Measurements from ENCODE around the gene STMP1. TPM values are rescaled to one million over a fixed set of nuclear protein-coding genes. Genes with fewer than 3 reads are reported as not detected.
"Not testable (repeated sequence)": the region's sequence is repeated elsewhere in the genome, so short reads cannot be mapped to it uniquely, and the experiment has no call there.

Gene STMP1
- total RNA-seq, 1 experiment from 2014 or later: 77.0 TPM

- H4K20me1 ChIP-seq (ENCODE audit: insufficient read depth): 0 out of 2 replicates have a peak, but pooled peaks cover 8% of the 10 kb centered on the region
- no peak overlapping the region for H3K4me3 ChIP-seq
- no peak for DNase-seq
- no peaks in the 10 kb centered on the region for H3K27me3 ChIP-seq (ENCODE audit: insufficient read depth, low read depth)
- no peaks in the 10 kb centered on the region for H3K36me3 ChIP-seq (ENCODE audit: low read depth)
- H3K27ac ChIP-seq: no peak overlapping the region
- H2AFZ ChIP-seq: no peak overlapping the region
- no peaks in the 10 kb centered on the region for H3K9me3 ChIP-seq (ENCODE audit: insufficient read depth, low read depth)
- ChIA-PET CTCF (no interaction called here), POLR2A (ENCODE audit: unreplicated experiment) (no interaction called here)
- intact Hi-C loops (cut with micrococcal nuclease; ENCODE audit: unreplicated experiment): no loop called here
- H3K9me2 ChIP-seq (ENCODE audit: insufficient read depth): no peaks in the 10 kb centered on the region
- no peak overlapping the region for H3K4me2 ChIP-seq
- H3K4me1 ChIP-seq (replicated peaks; ENCODE audit: insufficient read depth): peaks cover 16% of the 10 kb centered on the region
- TF ChIP-seq, protein P1, sequence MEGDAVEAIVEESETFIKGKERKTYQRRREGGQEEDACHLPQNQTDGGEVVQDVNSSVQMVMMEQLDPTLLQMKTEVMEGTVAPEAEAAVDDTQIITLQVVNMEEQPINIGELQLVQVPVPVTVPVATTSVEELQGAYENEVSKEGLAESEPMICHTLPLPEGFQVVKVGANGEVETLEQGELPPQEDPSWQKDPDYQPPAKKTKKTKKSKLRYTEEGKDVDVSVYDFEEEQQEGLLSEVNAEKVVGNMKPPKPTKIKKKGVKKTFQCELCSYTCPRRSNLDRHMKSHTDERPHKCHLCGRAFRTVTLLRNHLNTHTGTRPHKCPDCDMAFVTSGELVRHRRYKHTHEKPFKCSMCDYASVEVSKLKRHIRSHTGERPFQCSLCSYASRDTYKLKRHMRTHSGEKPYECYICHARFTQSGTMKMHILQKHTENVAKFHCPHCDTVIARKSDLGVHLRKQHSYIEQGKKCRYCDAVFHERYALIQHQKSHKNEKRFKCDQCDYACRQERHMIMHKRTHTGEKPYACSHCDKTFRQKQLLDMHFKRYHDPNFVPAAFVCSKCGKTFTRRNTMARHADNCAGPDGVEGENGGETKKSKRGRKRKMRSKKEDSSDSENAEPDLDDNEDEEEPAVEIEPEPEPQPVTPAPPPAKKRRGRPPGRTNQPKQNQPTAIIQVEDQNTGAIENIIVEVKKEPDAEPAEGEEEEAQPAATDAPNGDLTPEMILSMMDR (conservative IDR thresholded peaks at IDR 0.05): no peak
- no peak for TF ChIP-seq EZH2 (IDR thresholded peaks at IDR 0.05; ENCODE audit: low read depth)
- no TSS peak for BruUV-seq (replicated peaks)
- peaks cover 87% of the 10 kb centered on the region for H3K79me2 ChIP-seq (ENCODE audit: low read depth)
- peaks cover 17% of the 10 kb centered on the region for H3F3A ChIP-seq (ENCODE audit: insufficient read depth, low read depth)
Observed at GRCh38 chr7:135666156-135666555, 3.8 kb downstream of the STMP1 start.

- intact Hi-C loops (cut with micrococcal nuclease; ENCODE audit: unreplicated experiment): no loop called here
- POLR2A ChIA-PET (ENCODE audit: unreplicated experiment): no interaction called here
- CTCF ChIA-PET: no interaction called here
- H3K4me1 ChIP-seq (replicated peaks; ENCODE audit: insufficient read depth): peaks cover 16% of the 10 kb centered on the region
- no peaks in the 10 kb centered on the region for H3K27me3 ChIP-seq (ENCODE audit: insufficient read depth, low read depth)
- peaks cover 11% of the 10 kb centered on the region for H3F3A ChIP-seq (ENCODE audit: insufficient read depth, low read depth)
- TF ChIP-seq EZH2 (IDR thresholded peaks at IDR 0.05; ENCODE audit: low read depth): no peak
- TF ChIP-seq, protein P1 (conservative IDR thresholded peaks at IDR 0.05): no peak
- no peaks in the 10 kb centered on the region for H3K9me3 ChIP-seq (ENCODE audit: insufficient read depth, low read depth)
- no peaks in the 10 kb centered on the region for H3K9me2 ChIP-seq (ENCODE audit: insufficient read depth)
- peaks cover 94% of the 10 kb centered on the region for H3K79me2 ChIP-seq (ENCODE audit: low read depth)
- no peak overlapping the region for H2AFZ ChIP-seq
- no peaks in the 10 kb centered on the region for H3K36me3 ChIP-seq (ENCODE audit: low read depth)
- H3K4me2 ChIP-seq: no peak overlapping the region
- no peak overlapping the region for H3K4me3 ChIP-seq
- no peak for DNase-seq
- no peak overlapping the region for H3K27ac ChIP-seq
- H4K20me1 ChIP-seq (ENCODE audit: insufficient read depth): 0 out of 2 replicates have a peak, but pooled peaks cover 8% of the 10 kb centered on the region
- BruUV-seq (replicated peaks): no TSS peak
Observed at GRCh38 chr7:135666846-135667245, 4.5 kb downstream of the STMP1 start.

GRCh38 chr7:135667626-135668025 is 5.3 kb downstream of the STMP1 start:
- H3F3A ChIP-seq (ENCODE audit: insufficient read depth, low read depth); H3K27ac ChIP-seq; CTCF ChIA-PET; H3K9me2 ChIP-seq (ENCODE audit: insufficient read depth); H3K27me3 ChIP-seq (ENCODE audit: insufficient read depth, low read depth); H3K4me3 ChIP-seq; POLR2A ChIA-PET (ENCODE audit: unreplicated experiment); DNase-seq; H2AFZ ChIP-seq; intact Hi-C loops (cut with micrococcal nuclease; ENCODE audit: unreplicated experiment); H3K4me2 ChIP-seq; H3K36me3 ChIP-seq (ENCODE audit: low read depth); H3K9me3 ChIP-seq (ENCODE audit: insufficient read depth, low read depth); H4K20me1 ChIP-seq (ENCODE audit: insufficient read depth); BruUV-seq (replicated peaks): not testable (repeated sequence)
- H3K4me1 ChIP-seq (replicated peaks; ENCODE audit: insufficient read depth): peaks cover 16% of the 10 kb centered on the region
- H3K79me2 ChIP-seq (ENCODE audit: low read depth): peaks cover 97% of the 10 kb centered on the region

- H3K4me2 ChIP-seq; CTCF ChIA-PET; H3K4me3 ChIP-seq; H3K9me3 ChIP-seq (ENCODE audit: insufficient read depth, low read depth); H3K9me2 ChIP-seq (ENCODE audit: insufficient read depth); H3K27me3 ChIP-seq (ENCODE audit: insufficient read depth, low read depth); H3K36me3 ChIP-seq (ENCODE audit: low read depth); intact Hi-C loops (cut with micrococcal nuclease; ENCODE audit: unreplicated experiment); H3K27ac ChIP-seq; H3F3A ChIP-seq (ENCODE audit: insufficient read depth, low read depth); H2AFZ ChIP-seq; BruUV-seq (replicated peaks); DNase-seq; POLR2A ChIA-PET (ENCODE audit: unreplicated experiment): not testable (repeated sequence)
- Histone ChIP-seq H4K20me1 (ENCODE audit: insufficient read depth) (peaks cover 13% of the 10 kb centered on the region; the same call in 1 of the 2 replicates), H3K4me1 (replicated peaks; ENCODE audit: insufficient read depth) (peaks cover 16% of the 10 kb centered on the region), H3K79me2 (ENCODE audit: low read depth) (peaks cover 93% of the 10 kb centered on the region)
Observed at GRCh38 chr7:135668852-135669395, 6.6 kb downstream of the STMP1 start.

All from PC-9 (cell line).